Naive thymus-derived CD4-positive, alpha-beta T cell (primary cell): ENCODE measurements around the gene NPLOC4. TPM values are rescaled to one million over a fixed set of nuclear protein-coding genes. Genes with fewer than 3 reads are reported as not detected.
A peak's percentile ranks its signal among the peaks of the same experiment; 100 is the strongest.

Experiments
- ATAC-seq: fragments of 150-1000 bp; cut with Tn5 transposase; 2 replicates; pipeline ENCODE4 v1.10.0; 2021; ENCODE audit warnings: mild to moderate bottlenecking, moderate library complexity
- CTCF ChIA-PET: fragments of 350-600 bp; sonication (Branson Sonifier 250); formaldehyde crosslinking; loops from one replicate; lab custom pipeline; 2021; ENCODE audit warnings: antibody characterized with exemption; lab: Charles Lee
- POLR2A ChIA-PET: fragments of 350-600 bp; sonication (Branson Sonifier 250); formaldehyde crosslinking; loops from one replicate; lab custom pipeline; 2021; ENCODE audit warnings: antibody characterized with exemption, inconsistent platforms; lab: Charles Lee
- DNase-seq, 9 donors: peaks; one replicate each; pipeline versions ENCODE4 v3.0.0 to v3.0.0-alpha.2; 2020 to 2022; ENCODE audit warnings: mixed read lengths in 1 of 9
- H3K27ac ChIP-seq: one replicate; pipeline ENCODE4 v1.7.0; 2013; ENCODE audit warnings: mild to moderate bottlenecking, low read depth, low read length, moderate library complexity
- H3K27me3 ChIP-seq, 2 donors: one replicate each; pipeline ENCODE4 v1.7.0; 2013; ENCODE audit warnings: low read length in 2 of 2, mild to moderate bottlenecking in 2 of 2, moderate library complexity in 2 of 2; ENCODE audit not compliant: control insufficient read depth in 2 of 2, insufficient read depth in 2 of 2
- H3K36me3 ChIP-seq, 3 experiments: 1 replicate in 2 of 3; 2 replicates in 1 of 3; pipeline ENCODE4 v1.7.0; 2013; ENCODE audit warnings: low read length in 3 of 3, mild to moderate bottlenecking in 3 of 3, moderate library complexity in 1 of 3; ENCODE audit not compliant: insufficient read depth in 3 of 3, control insufficient read depth in 2 of 3
- H3K4me1 ChIP-seq, 2 donors: one replicate each; pipeline ENCODE4 v1.7.0; 2013; ENCODE audit warnings: low read length in 2 of 2, mild to moderate bottlenecking in 2 of 2, moderate library complexity in 1 of 2; ENCODE audit not compliant: control insufficient read depth in 2 of 2, insufficient read depth in 2 of 2
- H3K4me3 ChIP-seq: 2 replicates; pipeline ENCODE4 v1.7.0; 2013; ENCODE audit warnings: mild to moderate bottlenecking, low read length
- H3K9me3 ChIP-seq, 3 experiments: 1 replicate in 2 of 3; 2 replicates in 1 of 3; pipeline ENCODE4 v1.7.0; 2013; ENCODE audit warnings: low read length in 3 of 3; ENCODE audit not compliant: control insufficient read depth in 2 of 3
- H3K27ac Mint-ChIP-seq, 9 donors: one replicate each; pipeline ENCODE4 v1.8.0; 2020 to 2022; ENCODE audit warnings: mixed read lengths in 9 of 9, mild to moderate bottlenecking in 8 of 9, moderate library complexity in 5 of 9, inconsistent platforms in 2 of 9
- H3K27me3 Mint-ChIP-seq, 5 donors: one replicate each; pipeline ENCODE4 v1.8.0; 2021 to 2022; ENCODE audit warnings: mixed read lengths in 5 of 5, mild to moderate bottlenecking in 1 of 5
- H3K36me3 Mint-ChIP-seq, 5 donors: one replicate each; pipeline ENCODE4 v1.8.0; 2020 to 2022; ENCODE audit warnings: mixed read lengths in 5 of 5, mild to moderate bottlenecking in 3 of 5, inconsistent platforms in 1 of 5
- H3K4me1 Mint-ChIP-seq, 7 donors: one replicate each; pipeline ENCODE4 v1.8.0; 2020 to 2022; ENCODE audit warnings: mixed read lengths in 7 of 7, mild to moderate bottlenecking in 3 of 7, inconsistent platforms in 1 of 7
- H3K4me3 Mint-ChIP-seq, 10 donors: one replicate each; pipeline ENCODE4 v1.8.0; 2020 to 2022; ENCODE audit warnings: mild to moderate bottlenecking in 10 of 10, mixed read lengths in 10 of 10, moderate library complexity in 6 of 10, inconsistent platforms in 2 of 10
- H3K9me3 Mint-ChIP-seq, 11 donors: one replicate each; pipeline ENCODE4 v1.8.0; 2020 to 2022; ENCODE audit warnings: mixed read lengths in 11 of 11, mild to moderate bottlenecking in 4 of 11, inconsistent platforms in 1 of 11, moderate library complexity in 1 of 11
- intact Hi-C, 2 donors: fragments of 100-400 bp; cut with micrococcal nuclease; formaldehyde crosslinking; loops; one replicate each; pipeline ENCODE4 v1.15.1; 2023
- polyA plus RNA-seq, 2 donors: library from polyadenylated mRNA; unstranded; fragments of 300-500 nt; fragmentation: Illumina TruSeq; gene quantifications; one replicate each; pipeline ENCODE4 v1.2.3, GENCODE V29; 2021
- total RNA-seq, 6 experiments: library from RNA in 5 of 6; stranded (reverse) in 5 of 6; gene quantifications; 1 replicate in 5 of 6; 2 replicates in 1 of 6; pipeline ENCODE4 v1.2.3 and lab custom pipeline; 2021 to 2026

NPLOC4 gene
- total and polyA plus RNA-seq, 7 experiments from 2014 or later, result 47.8 to 125 (median 84.2) TPM

DNA sequence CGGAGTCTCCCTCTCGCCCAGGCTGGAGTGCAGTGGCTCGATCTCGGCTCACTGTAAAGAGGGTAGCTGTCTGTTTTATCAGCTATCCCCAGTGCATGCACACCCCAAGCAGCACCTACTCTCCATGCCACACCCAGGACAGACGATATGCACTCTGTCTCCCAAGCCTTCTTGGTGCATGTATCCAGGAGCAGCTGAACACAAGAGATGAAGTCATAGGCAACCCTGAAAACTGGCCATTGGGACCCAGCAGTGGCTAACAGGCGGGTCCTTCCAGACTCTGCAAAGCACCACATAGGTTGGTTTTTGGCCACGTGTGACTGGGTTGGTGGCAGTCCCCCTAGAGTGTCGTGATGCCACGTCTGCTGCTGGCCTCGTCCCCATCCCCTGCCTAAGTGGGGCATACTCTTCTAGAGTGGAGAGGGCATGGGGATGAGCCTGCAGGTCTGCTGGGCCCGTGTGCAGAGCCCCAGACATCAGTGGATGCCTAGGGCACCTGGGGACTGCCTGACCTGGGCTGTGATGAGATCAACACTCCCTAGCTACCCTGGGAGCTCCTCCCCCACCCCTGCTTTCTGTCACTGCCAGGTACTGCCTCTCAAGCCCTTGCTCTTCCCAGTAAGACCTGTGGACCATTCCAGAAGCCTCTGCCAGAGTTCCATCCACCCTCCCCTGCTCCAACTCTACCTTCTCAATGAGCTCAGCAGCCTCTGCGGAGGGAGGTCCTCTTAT lies 10.1 kb upstream of the NPLOC4 start:
- POLR2A ChIA-PET, result interaction anchor here (0.7 kb wide), 1 partner anchor 10 kb away, joined by 3 read pairs; no protein-coding TSS in a partner anchor
- peaks cover 4 to 27% (median 14%) of the 10 kb centered on the region in 5 donors for H3K27me3 Mint-ChIP-seq
- CTCF ChIA-PET, result no interaction called here
- Histone ChIP-seq H3K27me3 (peaks cover 0 to 4% of the 10 kb centered on the region in 2 donors), H3K9me3 (peaks cover 0 to 11% (median 0%) of the 10 kb centered on the region in 3 experiments), H3K27ac (no peak overlapping the region), H3K4me3 (no peak overlapping the region), H3K4me1 (no peaks in the 10 kb centered on the region), H3K36me3 (no peaks in the 10 kb centered on the region)
- ATAC-seq (no peak), DNase-seq (no peak)
- H3K9me3 Mint-ChIP-seq, result peaks cover 0 to 14% (median 0%) of the 10 kb centered on the region in 11 donors
- H3K36me3 Mint-ChIP-seq, result peaks cover 0 to 3% (median 0%) of the 10 kb centered on the region in 5 donors
- intact Hi-C loops, result no loop called here
- H3K4me1 Mint-ChIP-seq, result peaks cover 0 to 5% (median 3%) of the 10 kb centered on the region in 7 donors
- no peak overlapping the region for H3K4me3 Mint-ChIP-seq
- peak overlapping the region in 2 of 9 donors; percentile 23 to 56 for H3K27ac Mint-ChIP-seq

GRCh38 chr17:81644976-81645952 lies 8.4 kb upstream of the NPLOC4 start:
- DNase-seq (no peak), ATAC-seq (no peak)
- no peak overlapping the region for H3K27ac ChIP-seq
- Mint-ChIP-seq H3K4me1 (peaks cover 0 to 3% (median 0%) of the 10 kb centered on the region in 7 donors), H3K36me3 (peaks cover 0 to 3% (median 0%) of the 10 kb centered on the region in 5 donors), H3K4me3 (no peak overlapping the region), H3K27ac (no peak overlapping the region), H3K9me3 (peaks cover 0 to 14% (median 0%) of the 10 kb centered on the region in 11 donors), H3K27me3 (peaks cover 0 to 27% (median 10%) of the 10 kb centered on the region in 5 donors)
- H3K4me1 ChIP-seq, result no peaks in the 10 kb centered on the region
- intact Hi-C loops, result no loop called here
- H3K4me3 ChIP-seq, result no peak overlapping the region
- peaks cover 0 to 11% (median 0%) of the 10 kb centered on the region in 3 experiments for H3K9me3 ChIP-seq
- ChIA-PET POLR2A (interaction anchor here (0.9 kb wide), 1 partner anchor 18 kb away, joined by 4 read pairs; no protein-coding TSS in a partner anchor), CTCF (no interaction called here)
- H3K36me3 ChIP-seq, result no peaks in the 10 kb centered on the region
- H3K27me3 ChIP-seq, result no peaks in the 10 kb centered on the region

DNA sequence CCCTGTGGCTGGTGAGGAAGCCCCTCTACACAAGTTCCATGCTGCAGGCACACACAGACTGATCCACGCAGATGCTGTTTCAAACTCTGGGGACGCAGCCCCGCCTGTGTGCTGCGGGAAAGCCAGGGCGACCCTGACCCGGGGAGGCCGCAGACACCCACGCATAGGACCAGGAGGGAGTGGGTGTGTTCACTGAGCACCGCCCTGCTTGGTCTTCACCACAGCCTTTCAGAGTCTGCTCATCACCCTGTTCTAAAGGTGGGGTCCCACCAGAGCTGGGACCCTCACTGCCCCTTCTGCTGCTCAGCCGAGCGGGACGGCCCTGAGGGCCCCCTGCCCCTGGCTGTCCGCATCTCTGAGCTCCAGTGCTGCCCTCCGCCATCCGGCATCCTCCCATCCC lies 7.6 kb upstream of the NPLOC4 start:
- H3K36me3 ChIP-seq, result no peaks in the 10 kb centered on the region
- CTCF ChIA-PET, result no interaction called here
- H3K4me3 ChIP-seq, result no peak overlapping the region
- Mint-ChIP-seq H3K9me3 (peaks cover 0 to 10% (median 0%) of the 10 kb centered on the region in 11 donors), H3K4me3 (no peak overlapping the region), H3K4me1 (peaks cover 0 to 3% (median 0%) of the 10 kb centered on the region in 7 donors), H3K36me3 (peaks cover 0 to 3% (median 0%) of the 10 kb centered on the region in 5 donors), H3K27ac (no peak overlapping the region), H3K27me3 (peaks cover 0 to 23% (median 10%) of the 10 kb centered on the region in 5 donors)
- H3K9me3 ChIP-seq, result peaks cover 0 to 11% (median 0%) of the 10 kb centered on the region in 3 experiments
- H3K27me3 ChIP-seq, result no peaks in the 10 kb centered on the region
- POLR2A ChIA-PET, result no interaction called here
- DNase-seq (no peak), ATAC-seq (no peak)
- intact Hi-C loops, result no loop called here
- no peak overlapping the region for H3K27ac ChIP-seq
- H3K4me1 ChIP-seq, result no peaks in the 10 kb centered on the region

GRCh38 chr17:81641825-81642489 lies 5.0 kb upstream of the NPLOC4 start:
- POLR2A ChIA-PET, result no interaction called here
- Histone ChIP-seq H3K27ac (no peak overlapping the region), H3K27me3 (no peaks in the 10 kb centered on the region), H3K36me3 (no peaks in the 10 kb centered on the region), H3K9me3 (no peaks in the 10 kb centered on the region), H3K4me3 (no peak overlapping the region), H3K4me1 (no peaks in the 10 kb centered on the region)
- Mint-ChIP-seq H3K36me3 (peaks cover 0 to 3% (median 0%) of the 10 kb centered on the region in 5 donors), H3K4me3 (no peak overlapping the region), H3K4me1 (peaks cover 0 to 8% (median 4%) of the 10 kb centered on the region in 7 donors), H3K9me3 (no peaks in the 10 kb centered on the region), H3K27me3 (peaks cover 0 to 5% (median 0%) of the 10 kb centered on the region in 5 donors), H3K27ac (no peak overlapping the region)
- CTCF ChIA-PET, result no interaction called here
- DNase-seq (no peak), ATAC-seq (no peak)
- intact Hi-C loops, result no loop called here

- Mint-ChIP-seq H3K9me3 (no peaks in the 10 kb centered on the region), H3K27me3 (no peaks in the 10 kb centered on the region), H3K27ac (no peak overlapping the region), H3K36me3 (peaks cover 0 to 3% (median 0%) of the 10 kb centered on the region in 5 donors), H3K4me3 (peak overlapping the region in 2 of 10 donors; percentile 29 to 63), H3K4me1 (peaks cover 9 to 20% (median 14%) of the 10 kb centered on the region in 7 donors)
- Histone ChIP-seq H3K9me3 (no peaks in the 10 kb centered on the region), H3K27me3 (no peaks in the 10 kb centered on the region), H3K36me3 (no peaks in the 10 kb centered on the region), H3K27ac (no peak overlapping the region), H3K4me3 (no peak overlapping the region), H3K4me1 (peaks cover 10 to 12% of the 10 kb centered on the region in 2 donors)
- CTCF ChIA-PET, result interaction anchor here (0.8 kb wide), 1 partner anchor 38 kb away, joined by 4 read pairs; no protein-coding TSS in a partner anchor
- intact Hi-C loops, result no loop called here
- POLR2A ChIA-PET, result interaction anchor here (1.0 to 1.1 kb wide), 2 partner anchors 24 to 32 kb away, joined by 4 read pairs; no protein-coding TSS in a partner anchor
- no peak for ATAC-seq
- DNase-seq, result no peak
Measured at GRCh38 chr17:81640011-81640410, 3.1 kb upstream of the NPLOC4 start.

DNA sequence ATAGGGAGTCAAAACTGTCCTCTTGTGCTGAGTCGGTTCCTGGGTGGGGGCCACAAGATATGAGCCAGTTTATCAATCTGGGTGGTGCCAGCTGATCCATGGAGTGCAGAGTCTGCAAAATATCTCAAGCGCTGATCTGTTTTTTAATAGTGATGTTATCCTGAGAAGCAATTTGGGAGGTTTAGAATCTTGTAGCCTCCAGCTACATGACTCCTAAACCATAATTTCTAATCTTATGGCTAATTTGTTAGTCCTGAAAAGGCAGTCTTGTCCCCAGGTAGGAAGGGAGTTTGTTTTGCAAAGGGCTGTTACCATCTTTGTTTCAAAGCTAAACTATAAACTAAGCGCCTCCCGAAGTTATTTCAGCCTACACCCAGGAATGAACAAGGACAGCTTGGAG lies 1.8 kb upstream of the NPLOC4 start:
- Mint-ChIP-seq H3K27ac (peak overlapping the region in 3 of 9 donors; percentile 36 to 39 (median 36)), H3K36me3 (peaks cover 0 to 3% (median 0%) of the 10 kb centered on the region in 5 donors), H3K4me3 (peak overlapping the region in 8 of 10 donors; percentile 4 to 63 (median 34)), H3K27me3 (no peaks in the 10 kb centered on the region), H3K4me1 (peaks cover 9 to 29% (median 16%) of the 10 kb centered on the region in 7 donors), H3K9me3 (no peaks in the 10 kb centered on the region)
- Histone ChIP-seq H3K4me3 (no peak overlapping the region), H3K36me3 (no peaks in the 10 kb centered on the region), H3K9me3 (no peaks in the 10 kb centered on the region), H3K27me3 (no peaks in the 10 kb centered on the region), H3K27ac (no peak overlapping the region), H3K4me1 (peaks cover 10 to 12% of the 10 kb centered on the region in 2 donors)
- ChIA-PET CTCF (no interaction called here), POLR2A (interaction anchor here (1.1 kb wide), 1 partner anchor 24 kb away, joined by 4 read pairs; no protein-coding TSS in a partner anchor)
- DNase-seq (no peak), ATAC-seq (no peak)
- intact Hi-C loops, result no loop called here
